Measurements from ENCODE around the gene MS4A5.
A peak's percentile ranks its signal among the peaks of the same experiment; 100 is the strongest.
"Not testable (repeated sequence)": the region's sequence is repeated elsewhere in the genome, so short reads cannot be mapped to it uniquely, and the experiment has no call there.

MS4A5 gene

DNA sequence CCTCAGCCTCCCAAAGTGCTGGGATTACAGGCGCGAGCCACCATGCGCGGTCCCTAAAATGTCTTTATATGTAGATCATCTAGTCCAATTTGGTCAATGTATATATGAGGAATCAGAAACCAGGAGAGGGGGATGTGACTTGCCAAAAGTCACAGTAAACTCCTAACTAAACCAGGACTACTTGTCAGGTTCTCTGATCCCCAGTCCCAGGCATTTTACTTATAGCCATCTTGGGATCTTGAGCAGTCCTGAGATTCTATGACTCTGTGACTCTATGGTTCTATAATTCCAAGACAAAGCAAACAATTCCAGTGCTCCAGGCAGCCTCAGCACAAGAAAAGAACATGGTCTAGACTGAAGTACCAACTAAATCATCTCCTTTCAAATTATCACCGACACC is at the start of gene MS4A5:
Gene MS4A5 (plus strand): TSS at position 301 of the 400 bp plus-strand sequence. CDS start 103 bp downstream, outside the sequence.
- DNase-seq, result no peak

DNA sequence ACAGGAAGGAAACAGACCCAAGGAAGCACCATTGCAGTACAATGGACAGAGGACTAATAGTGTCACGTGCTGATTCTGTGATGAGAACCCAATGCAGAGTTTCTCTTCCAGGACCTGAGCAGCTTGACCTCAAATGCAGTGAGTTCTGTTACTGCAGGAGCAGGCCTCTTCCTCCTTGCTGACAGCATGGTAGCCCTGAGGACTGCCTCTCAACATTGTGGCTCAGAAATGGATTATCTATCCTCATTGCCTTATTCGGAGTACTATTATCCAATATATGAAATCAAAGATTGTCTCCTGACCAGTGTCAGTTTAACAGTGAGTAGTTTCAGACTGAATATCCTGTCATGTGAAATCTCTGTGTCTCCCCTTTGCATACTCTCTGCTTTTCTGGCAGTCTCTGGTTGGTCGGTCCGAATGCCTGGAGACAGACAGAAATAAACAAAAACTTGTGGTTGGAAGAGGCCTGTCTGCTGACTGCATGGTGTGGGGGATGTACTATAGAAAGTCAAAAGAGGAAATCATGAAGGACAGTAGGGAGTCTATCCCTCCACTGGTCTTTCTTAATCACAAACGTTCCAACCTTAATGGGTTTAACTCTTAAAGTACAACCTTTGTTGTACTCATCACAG is 40.0 kb upstream of the MS4A5 start:
- DNase-seq, result peak in 1 of 56 donors; percentile 31

- DNase-seq, result no peak
Observed at GRCh38 chr11:60390419-60390818, 39.0 kb upstream of the MS4A5 start.

DNA sequence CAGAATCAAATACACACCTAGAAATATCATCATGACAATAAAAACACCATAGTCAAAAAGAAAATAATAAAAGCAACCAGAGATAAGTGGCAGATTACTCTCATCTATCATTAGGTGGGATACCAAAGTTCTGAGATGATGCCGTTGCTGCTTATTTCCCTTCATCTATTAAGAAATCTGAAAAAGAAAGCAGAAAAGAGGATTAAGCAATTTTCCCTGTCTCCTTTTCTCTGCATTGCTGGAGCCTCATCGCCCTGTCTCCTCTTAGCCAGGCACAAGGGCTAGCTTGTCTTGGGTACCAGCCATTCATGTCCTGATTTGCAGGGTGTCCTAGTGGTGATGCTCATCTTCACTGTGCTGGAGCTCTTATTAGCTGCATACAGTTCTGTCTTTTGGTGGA is 37.0 kb upstream of the MS4A5 start:
- no peak for DNase-seq

DNA sequence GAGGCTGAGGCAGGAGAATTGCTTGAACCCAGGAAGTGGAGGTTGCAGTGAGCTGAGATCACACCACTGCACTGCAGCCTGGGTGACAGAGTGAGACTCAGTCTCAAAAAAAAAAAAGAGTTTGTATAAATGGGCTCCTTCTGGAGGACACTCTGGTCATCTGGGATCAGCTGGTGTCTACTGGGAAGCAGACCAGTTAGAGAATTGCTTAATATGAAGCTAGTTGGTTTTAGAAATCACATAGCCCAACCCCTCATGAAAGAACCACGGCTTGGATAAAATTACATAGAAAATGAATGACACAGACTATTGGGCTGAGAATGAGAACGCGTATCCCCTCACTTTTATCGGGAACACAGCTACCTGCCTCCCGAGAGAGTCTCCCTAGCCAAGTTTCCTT is 36.4 kb upstream of the MS4A5 start:
- DNase-seq, result no peak

DNA sequence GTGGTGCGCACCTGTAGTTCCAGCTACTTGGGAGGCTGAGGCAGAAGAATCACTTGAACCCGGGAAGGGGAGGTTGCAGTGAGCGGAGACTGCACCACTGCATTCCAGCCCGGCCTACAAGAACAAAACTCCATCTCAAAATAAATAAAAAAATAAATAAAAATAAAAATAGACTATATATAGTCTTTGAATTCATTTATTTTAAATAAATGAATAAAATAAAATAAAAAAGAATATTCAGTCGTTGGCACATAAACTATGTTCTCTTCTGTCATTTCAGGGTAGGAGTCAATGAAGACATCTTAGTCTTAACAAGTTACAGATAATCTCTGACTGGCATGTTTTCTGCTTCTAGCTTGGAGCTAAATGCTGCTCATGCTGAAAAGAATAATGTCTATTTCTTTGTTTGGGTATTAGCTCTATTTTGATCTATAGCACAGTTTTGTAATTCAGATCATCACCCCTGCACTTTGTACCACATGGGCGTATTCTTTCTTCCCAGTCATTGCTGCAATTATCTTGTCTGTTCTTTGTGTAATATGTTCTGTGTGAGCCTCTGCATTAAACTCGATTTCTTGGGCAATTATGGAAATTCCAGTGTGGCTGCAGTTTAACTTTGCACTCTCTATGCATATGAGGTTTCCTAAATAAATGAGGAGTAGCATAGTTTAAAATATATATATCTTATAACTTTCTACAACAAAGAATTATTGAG is 34.5 kb upstream of the MS4A5 start:
- no peak for DNase-seq

- DNase-seq, result no peak
Observed at GRCh38 chr11:60396382-60396781, 33.0 kb upstream of the MS4A5 start, which contains the start of gene MS4A14. Gene MS4A14, plus strand, starts transcription at chr11:60396459. Its CDS starts 120 bp downstream, at chr11:60396579.

- DNase-seq, result no peak
Observed at GRCh38 chr11:60396799-60397198, 32.6 kb upstream of the MS4A5 start.

GRCh38 chr11:60420015-60420414 is 9.4 kb upstream of the MS4A5 start:
- no peak for DNase-seq

- no peak for DNase-seq
Observed at GRCh38 chr11:60422609-60423008, 6.8 kb upstream of the MS4A5 start.

GRCh38 chr11:60428517-60428916 is 855 bp upstream of the MS4A5 start:
- no peak for DNase-seq

DNA sequence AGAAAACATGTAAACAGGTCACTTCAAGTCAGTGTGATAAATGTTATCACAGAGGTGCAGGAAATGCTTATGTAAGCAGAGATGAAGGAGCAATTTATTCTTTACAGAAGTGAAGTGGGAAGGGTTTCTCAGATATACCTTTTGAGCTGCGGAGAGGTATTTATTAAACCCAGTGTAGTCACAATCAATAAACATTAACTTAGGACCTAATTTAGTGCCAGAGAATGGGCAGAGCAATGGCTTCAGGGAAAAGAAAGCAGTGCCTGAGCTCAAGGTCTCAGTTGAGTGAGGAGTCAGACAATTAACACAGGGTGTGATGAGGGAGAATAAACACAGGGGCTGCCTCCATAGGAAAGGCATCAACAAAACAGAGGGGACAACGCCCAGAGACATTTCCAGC is 1.9 kb downstream of the MS4A5 start:
- DNase-seq, result no peak

DNA sequence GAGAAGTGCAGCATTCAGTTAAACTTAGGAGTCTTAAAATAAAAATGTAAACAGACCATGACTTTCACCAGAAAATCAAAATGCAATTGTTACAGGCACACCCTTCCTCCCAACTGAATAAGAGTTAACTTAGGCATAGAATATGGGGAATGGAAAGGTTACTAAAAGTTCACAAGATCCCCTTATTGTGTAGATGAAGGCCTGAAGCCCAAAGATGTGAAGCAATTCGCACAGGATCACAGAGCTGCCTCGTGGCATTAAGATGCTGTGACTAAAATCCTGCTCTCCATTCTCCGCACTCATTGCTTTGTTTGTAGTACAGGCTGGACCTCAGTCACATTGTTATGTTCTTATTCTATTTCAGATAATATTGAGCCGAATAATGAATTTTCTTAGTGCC is 4.0 kb downstream of the MS4A5 start:
- no peak for DNase-seq

DNA sequence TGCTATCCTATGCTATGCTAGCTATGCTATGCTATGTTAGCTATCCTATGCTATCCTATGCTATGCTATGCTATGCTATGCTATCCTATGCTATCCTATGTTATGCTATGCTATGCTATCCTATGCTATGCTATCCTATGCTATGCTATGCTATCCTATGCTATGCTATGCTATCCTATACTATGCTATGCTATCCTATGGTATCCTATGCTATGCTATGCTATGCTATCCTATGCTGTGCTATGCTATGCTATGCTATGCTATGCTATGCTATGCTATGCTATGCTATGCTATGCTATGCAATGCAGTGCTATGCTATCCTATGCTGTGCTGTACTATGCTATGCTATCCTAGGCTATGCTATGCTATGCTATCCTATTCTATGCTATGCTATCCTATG is 17.7 kb downstream of the MS4A5 start:
- no peak for DNase-seq

DNA sequence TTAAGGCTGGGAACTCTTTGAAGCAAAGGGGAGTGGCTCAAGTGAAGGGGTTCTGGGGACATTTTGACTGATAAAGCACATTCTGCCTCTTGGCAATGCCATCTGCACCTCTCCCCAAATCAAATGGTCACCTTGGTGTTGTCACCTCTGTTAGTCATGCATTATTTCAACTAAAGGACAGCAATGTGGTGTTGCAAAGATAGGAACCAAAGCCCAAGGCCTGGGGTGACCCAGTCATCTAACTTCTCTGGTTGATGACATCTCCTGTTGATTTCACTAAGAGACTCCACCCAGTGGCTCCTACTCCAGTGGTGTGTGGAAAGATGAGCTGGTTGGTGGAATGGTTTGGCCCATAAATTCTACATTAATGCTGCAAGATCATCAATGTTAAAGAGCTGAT is 18.5 kb downstream of the MS4A5 start:
- DNase-seq, result no peak

DNA sequence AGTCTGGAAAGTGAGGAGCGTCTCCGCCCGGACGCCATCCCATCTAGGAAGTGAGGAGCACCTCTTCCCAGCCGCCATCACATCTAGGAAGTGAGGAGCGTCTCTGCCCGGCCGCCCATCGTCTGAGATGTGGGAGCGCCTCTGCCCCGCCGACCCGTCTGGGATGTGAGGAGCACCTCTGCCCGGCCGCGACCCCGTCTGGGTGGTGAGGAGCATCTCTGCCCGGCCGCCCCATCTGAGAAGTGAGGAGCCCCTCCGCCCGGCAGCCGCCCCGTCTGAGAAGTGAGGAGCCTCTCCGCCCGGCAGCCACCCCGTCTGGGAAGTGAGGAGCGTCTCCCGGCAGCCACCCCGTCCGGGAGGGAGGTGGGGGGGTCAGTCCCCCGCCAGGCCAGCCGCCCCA is 21.8 kb downstream of the MS4A5 start:
- DNase-seq, result not testable (repeated sequence)

GRCh38 chr11:60454212-60454611 is 24.8 kb downstream of the MS4A5 start:
- no peak for DNase-seq

GRCh38 chr11:60455531-60456042 is 26.2 kb downstream of the MS4A5 start, which contains the start of gene MS4A1:
Gene MS4A1, plus strand, starts transcription at chr11:60455847. Its CDS starts 6,528 bp downstream, at chr11:60462375.
- no peak for DNase-seq

GRCh38 chr11:60457576-60457975 is 28.2 kb downstream of the MS4A5 start:
- no peak for DNase-seq

DNA sequence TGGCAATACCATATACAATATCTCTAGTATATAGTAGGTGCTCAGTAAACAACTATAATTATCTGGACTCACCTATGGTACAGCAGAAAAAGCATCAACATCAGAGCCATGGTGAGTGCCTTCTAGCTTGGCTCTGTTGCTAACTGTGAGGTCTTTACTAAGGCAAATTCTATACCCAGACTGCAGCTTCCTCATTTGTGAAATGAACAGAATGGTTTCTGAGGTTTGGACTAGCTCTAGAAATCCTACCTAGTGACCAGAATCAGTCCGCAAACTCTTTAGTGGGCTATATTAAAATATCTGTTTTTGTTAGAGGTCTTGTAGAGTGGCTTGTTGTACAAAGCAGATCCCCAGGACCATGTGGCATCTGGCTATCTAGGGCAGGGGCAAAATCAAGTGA is 30.0 kb downstream of the MS4A5 start:
- no peak for DNase-seq

DNA sequence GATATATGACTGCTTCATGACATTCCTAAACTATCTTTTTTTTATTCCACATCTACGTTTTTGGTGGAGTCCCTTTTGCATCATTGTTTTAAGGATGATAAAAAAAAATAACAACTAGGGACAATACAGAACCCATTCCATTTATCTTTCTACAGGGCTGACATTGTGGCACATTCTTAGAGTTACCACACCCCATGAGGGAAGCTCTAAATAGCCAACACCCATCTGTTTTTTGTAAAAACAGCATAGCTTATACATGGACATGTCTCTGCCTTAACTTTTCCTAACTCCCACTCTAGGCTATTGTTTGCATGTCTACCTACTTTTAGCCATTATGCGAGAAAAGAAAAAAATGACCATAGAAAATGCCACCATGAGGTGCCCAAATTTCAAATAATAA is 39.5 kb downstream of the MS4A5 start:
- DNase-seq, result no peak

DNA sequence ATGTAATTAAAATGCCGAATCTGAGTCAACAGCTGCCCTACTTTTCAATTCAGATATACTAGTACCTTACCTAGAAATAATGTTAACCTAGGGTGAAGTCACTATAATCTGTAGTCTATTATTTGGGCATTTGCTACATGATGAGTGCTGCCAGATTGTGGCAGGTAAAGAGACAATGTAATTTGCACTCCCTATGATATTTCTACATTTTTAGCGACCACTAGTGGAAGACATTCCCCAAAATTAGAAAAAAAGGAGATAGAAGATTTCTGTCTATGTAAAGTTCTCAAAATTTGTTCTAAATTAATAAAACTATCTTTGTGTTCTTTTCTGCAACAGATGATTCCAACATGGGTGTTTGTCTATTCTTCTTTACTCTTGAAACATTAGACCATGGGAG is 40.4 kb downstream of the MS4A5 start:
- DNase-seq, result no peak

GRCh38 chr11:60477035-60477445 is 47.7 kb downstream of the MS4A5 start:
- no peak for DNase-seq

Measured in amygdala (tissue), 56 donors.